Measurements from ENCODE around the gene PGS1.
A peak's percentile ranks its signal among the peaks of the same experiment; 100 is the strongest.

Gene PGS1

DNA sequence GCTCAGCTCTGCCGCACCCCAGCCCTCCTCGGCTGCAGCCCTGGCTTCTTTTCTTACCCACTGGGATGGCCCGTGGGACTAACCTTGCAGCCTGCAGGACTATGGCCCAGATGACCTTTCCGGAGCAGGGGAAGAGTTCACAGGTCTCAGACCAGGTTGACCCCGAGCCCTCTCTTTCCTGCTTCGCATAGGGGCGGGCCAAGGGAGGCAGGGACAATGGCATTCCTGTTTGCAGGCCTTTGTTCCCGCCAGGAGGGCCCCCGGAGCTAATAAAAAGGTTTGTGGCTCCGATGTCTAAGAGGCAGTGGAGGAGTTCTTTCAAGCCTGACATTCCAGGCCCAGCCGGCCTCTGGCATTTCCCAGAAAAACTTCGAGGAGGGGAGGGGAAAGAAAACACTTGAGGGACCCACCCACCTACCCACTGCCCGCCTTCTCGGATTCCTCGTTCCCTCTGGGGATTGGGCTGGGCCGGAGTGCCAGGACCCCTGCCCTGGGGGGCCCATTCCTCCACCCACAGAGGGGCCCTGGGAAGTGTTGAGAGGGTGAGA is 12.8 kb upstream of the PGS1 start:
- no peak for DNase-seq

DNA sequence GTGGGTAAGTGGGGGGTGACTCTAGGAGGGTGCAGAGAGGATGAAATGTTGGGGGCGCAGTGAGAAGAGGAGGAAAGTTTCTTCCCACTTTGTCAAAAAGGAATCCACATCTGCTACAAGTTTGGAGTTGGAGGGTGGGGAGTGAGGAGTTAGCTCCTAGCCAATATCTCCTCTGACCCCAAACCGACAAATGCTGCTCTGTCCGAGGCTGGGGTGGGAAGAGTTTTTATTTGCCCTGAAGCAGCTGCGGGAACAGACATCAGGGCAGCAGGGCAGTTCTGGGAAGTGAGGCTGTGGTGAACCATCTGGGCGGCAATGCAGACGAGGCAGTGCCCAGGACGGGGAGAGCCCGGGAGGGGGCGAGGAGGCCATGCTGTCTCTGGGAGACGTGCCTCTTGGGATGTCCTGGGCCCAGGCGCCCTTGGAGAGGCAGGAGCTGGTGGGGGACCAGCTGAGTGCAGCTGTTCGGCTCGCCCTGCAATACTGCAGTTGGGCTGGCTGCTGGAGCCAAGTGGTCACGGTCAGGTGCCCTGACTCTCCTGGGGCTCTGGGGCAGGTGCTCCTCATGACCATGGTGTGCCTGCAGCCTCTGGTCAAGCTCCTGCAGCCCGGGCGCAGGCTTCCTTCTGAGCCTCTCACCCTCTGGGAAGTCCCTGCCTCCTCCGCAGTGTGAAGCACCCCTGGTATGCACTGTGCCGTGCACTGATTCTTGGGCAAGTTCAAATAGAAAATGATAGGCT is 12.2 kb upstream of the PGS1 start:
- DNase-seq, result no peak

DNA sequence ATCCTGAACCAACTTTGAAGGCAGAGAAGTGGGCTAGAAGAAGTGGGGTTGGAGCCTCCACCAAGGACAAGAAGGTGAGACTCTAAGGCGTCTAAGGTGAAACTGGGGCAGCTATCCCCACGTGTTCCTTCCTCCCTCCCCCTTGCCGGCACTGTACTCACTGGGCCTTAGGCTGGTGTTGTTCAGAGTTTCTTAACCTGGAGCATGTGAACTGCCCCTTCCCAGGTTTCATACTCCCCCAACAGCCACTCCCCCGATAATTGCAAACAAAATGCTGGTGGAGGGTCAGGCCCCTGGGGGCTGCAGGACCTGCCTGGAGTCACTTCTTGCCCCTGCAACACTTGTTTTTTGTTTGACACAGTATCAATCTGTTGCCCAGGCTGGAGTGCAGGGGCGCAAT is 11.3 kb upstream of the PGS1 start:
- no peak for DNase-seq

DNA sequence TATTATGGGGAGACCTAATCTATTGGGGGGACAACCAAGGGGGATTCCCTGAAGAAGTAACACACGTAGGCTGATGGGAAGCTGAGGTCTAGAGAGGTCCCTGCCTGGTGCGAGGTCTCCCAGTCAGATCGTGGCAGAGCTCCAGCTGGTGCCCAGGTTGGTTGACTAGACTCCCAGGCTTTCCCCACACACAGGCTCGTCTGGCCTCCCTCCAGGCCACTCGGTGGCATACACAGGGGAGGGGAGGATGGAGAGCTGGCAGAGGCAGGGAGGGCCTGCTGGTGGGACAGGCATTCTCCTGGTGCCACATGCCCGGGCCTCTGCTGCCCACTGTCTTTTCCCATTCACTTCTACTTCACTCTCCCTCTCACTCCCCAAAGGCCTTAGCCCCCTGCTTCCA is 10.1 kb upstream of the PGS1 start:
- no peak for DNase-seq

DNA sequence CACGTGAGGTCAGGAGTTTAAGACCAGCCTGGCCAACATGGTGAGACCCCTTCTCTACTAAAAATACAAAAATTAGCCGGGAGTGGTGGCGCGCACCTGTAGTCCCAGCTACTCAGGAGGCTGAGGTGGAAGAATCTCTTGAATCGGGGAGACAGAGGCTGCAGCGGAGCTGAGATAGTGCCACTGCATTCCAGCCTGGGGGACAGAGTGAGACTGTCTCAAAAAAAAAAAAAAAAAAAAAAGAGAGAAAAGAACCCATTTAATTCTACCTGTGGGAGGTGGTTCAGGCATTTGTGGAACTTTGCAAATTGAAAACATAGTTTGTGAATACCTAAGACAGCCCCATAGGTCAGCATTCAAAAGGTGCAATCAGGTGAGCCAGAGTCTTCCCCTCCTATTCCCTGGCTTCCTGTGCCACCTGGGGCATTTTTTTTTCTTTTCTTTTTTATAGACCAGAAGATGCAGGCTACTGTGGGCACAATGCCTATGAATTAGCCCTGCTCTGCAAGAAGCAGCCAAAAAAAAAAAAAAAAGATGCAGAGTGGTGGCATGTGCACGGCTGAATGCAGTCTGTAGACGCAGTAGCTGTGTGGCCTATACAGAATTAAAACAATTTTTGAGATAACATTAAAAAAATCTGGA is 9.5 kb upstream of the PGS1 start:
- DNase-seq, result no peak

DNA sequence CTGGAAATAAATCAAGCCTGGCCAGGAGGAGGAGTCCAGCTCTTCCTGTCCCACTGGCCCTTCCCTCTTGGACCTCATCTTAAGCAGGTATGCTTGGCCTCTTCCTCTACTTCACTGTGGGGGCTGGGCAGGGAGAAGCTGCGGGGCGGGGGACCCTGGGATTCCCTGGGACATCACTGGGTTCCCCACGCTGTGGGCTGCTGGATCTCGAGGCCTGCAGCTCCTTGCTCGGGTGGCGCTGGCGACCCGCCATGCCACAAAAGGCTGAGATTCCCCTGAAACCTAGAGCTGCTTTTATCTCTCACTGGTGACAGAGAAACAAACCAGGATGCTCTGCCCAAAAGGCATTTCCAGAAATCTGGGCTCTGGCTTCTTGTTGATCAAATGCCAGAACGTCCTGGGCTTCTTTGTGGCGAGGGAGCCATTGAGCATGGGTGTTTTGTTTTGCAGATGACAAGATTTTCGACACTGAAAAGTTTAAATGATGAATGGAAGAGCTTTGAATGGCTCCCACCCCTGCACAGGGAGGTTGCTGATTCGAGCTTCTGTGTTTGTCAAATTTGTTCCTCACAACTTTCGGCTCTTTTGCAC is 8.6 kb upstream of the PGS1 start:
- DNase-seq, result no peak

DNA sequence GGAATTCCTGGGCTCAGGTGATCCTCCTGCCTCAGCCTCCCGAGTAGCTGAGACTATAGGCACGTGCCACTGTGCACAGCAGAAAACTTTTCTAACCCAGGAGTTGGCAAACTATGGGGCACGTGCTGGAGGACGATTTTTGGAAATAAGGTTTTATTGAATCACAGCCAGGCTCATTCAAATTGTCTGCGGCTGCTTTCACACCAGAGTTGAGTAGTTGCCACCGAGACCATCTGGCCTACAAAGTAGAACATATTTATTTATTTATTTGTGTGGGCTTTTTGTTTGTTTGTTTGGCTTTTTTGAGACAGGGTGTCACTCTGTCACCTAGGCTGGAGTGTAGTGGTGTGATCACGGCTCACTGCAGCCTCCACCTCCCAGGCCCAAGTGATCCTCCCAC is 7.4 kb upstream of the PGS1 start:
- peak; percentile 41 for DNase-seq

DNA sequence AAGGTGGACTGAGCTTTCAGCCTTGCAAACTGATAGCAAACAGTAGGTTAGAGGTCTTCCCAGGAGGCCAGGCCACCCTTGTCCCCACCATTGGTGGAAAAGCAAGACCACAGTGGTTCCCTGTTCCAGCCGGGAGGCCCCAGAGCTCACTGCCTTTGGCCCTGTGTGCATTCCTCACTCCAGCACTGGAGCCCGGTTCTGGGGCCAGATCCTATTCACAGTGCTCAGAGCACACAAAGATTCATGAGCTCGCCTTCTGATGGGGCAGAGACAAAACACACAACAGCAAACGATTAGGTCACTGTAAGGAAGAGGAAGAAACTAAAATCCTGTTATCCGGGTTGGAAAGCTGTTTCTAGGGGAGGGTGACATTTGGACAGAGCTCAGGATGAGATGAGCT is 5.6 kb upstream of the PGS1 start:
- no peak for DNase-seq

DNA sequence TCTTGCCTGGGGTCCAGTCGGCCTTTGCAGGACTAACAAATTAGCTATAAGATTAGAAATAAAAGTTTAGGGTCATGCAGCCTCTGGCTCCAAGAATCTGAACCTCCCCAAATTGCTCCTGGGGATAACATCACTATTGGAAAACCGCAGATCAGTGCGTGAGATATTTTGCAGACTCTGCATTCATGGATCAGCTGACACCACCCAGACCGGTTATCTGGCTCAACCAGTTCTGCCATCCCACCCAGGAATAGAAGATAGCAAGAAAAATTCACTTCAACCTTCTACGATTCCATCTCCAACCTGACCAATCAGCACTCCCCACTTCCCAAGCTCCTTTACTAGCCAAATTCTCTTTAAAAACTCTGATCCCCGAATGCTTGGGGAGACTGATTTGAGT is 4.3 kb upstream of the PGS1 start:
- DNase-seq, result no peak

DNA sequence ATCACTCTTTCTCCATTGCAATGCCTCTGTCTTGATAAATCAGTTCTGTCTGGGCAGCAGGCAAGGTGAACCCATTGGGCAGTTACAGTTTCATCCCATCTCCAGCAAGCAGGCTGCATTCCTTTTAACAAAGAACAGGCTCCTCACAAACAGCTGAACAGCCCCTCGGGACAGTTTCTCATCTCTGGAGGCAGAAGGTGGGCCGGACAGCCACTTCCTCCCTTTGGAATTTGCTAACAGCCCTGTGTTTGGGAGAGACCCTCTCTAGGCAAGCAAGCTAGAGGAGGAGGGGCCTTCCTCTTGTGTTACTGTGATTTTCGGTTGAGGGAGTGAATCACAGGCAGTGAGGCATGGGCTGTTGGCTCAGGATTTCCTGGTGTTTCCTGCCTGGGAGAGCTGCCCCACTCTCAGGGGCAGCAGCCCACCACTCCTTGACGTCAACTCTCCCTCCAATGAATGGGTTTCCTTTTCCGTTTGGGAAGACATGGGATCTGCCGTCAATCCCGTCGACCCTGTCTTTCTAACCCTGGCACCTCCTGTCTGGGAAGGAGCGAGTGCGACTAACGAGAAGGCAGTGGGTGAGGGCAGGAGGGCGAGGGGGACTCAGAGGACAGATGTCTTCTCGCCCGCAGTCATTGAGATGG is 3.7 kb upstream of the PGS1 start:
- no peak for DNase-seq

DNA sequence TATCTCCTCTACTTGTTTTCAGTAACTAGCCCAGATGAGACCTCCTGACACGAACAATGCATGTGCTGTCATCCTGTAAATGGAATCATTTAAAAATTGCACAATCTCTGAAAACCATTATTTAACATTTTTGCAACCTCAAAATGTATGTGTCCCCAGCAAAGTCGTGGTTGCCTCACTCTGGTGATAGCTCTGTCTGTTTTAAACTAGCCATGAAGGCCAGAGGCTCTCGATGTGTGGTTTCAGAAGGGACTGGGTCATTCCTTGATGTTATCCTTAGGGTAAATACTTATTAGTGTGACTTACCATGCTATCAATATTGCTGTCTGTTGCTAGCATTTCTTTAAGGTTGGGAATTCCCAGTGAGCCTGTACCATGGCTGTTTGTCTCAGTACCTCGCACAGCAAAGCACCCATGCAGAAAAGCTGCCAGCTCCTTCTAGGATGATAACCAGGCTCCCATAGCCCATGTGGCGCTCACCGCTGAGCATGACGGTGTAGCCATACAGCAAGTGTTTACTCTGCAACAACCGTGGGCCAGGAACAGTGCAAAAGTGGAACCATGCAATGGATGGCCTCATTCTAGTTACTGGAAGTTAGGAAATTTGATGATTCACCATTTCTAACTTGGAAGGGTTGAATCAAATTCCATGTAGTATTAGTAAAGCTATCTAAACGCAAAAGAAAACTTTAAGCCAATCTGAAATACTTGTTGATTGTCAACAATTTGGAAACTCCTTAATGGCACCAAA is 2.9 kb upstream of the PGS1 start:
- no peak for DNase-seq

DNA sequence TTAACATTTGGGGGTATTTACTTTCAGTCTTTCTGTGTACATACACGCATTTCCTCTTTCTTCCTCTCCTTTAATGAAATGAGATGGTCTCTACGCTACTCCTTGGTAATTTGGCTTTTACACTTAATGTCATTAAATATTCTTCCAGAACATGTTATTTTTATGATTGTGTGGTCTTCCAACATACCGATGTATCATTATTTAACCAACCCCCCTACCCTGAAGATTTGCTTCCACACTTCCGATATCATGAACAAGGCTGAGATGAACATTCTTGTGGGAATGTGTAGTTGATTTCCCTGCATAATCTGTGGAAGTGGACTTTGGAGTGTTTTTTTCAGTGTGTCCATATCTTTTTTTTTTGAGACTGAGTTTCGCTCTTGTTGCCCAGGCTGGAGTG is 2.3 kb upstream of the PGS1 start:
- no peak for DNase-seq

DNA sequence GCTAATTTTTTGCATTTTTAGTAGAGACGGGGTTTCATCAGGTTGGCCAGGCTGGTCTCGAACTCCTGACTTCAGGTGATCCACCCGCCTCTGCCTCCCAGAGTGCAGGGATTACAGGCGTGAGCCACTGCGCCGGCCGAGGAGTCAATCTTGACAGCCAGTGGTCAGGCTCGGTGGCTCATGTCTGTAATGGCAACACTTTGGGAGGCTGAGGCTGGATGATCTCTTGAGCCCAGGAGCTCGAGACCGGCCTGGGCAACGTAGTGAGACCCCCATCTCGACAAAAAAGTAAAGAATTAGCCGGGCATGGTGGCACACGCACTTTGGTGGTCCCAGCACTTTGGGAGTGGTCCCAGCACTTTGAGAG is 608 bp upstream of the PGS1 start:
- DNase-seq, result no peak

DNA sequence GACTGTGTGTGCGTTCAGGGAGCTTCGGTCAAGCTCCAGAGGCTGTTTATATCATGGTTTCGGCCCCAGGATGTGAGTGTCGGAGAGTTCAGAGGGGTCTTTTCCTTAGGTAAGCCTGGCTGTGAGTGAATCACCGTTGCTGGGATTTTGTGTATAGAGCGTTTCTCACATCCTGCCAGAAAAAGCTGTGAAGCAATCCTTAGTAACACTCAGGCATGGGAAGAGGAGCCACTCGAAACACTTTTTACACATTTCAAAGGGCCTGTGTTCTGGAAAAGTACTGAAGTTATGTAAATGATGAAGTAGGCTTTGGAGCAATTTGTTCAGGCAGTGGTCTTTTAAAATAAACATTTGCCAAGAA is 662 bp downstream of the PGS1 start:
- no peak for DNase-seq

DNA sequence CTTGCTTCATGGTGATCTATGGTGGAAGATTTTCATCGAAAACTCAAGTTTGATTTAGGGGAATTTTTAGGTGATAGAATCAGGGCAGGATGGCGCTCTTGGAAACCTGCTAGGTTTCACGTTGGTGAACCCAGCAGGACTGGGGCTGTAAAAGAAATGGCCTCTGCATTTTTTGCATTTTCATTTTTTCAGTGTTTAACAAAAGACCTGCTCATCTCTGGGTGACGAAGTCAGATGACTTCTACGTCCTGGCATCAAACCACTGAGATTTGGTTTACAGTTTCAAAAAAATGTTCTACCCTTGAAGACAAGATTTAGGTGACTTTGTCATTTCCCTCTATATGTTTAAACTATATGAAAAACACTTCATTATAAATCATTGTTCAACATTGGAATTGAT is 1.9 kb downstream of the PGS1 start:
- DNase-seq, result no peak

DNA sequence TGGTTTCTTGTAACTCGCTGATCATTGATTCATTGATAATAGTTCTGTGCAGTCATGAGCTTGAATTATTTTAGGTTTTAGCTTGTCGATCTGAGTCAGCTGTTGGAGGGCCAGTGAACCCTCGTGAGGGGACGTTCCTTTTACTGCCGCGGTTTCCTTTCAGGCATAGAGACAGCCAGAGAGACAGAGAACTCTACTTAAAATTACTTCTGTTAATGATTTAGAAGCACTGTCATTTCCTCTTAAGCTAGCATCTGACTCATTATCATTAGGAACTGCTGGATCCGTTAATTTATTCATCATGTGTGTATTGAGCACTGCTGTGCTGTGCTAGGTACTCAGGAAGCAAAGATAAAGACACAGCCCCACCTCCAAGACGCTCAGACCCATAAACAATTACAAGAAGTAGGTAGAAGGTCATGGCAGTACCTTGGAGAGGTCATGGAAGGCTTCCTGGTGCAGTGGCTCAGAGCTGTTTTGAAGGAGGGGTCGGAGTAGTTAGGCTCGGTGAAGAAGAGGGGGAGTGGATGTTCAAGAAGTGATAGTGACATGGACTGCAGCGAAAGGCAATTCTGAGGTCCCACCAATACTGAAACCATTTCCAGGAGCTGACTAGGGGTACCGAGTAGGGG is 3.3 kb downstream of the PGS1 start:
- DNase-seq, result no peak

DNA sequence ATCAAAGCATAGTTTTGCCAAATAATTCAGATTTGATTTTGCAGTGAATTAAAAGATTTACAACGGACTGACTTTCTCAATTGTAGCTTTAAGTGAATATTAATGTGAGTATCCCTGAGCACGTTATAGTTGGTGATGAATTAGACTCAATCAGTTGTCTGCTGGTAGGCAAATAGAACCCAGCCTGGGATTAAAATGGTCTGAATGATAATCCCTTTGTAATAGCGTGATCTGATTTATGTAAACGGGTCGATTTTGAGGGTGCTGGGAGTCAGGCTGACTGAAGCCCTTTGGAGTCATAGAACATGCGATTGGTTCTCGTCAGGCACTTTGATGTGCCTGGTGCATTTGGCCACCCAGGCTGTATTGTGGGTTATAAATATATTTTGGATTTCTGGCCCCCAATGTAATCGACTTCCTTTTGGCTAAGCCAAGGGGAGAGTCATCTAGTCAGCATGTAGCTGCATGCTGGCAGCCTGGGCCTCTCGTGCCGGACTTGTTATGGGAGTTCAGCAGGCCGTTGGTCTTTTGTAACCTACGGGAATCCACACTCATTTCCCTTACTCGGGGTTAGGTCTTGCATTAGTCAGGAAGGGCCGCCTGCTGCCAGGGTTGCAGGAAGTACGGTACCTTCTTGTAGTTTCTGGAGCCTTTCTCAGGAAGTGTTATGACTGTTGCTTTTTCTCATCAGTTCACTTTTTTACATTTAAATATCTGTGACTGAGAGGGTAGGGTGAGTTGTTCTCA is 5.4 kb downstream of the PGS1 start:
- DNase-seq, result no peak

DNA sequence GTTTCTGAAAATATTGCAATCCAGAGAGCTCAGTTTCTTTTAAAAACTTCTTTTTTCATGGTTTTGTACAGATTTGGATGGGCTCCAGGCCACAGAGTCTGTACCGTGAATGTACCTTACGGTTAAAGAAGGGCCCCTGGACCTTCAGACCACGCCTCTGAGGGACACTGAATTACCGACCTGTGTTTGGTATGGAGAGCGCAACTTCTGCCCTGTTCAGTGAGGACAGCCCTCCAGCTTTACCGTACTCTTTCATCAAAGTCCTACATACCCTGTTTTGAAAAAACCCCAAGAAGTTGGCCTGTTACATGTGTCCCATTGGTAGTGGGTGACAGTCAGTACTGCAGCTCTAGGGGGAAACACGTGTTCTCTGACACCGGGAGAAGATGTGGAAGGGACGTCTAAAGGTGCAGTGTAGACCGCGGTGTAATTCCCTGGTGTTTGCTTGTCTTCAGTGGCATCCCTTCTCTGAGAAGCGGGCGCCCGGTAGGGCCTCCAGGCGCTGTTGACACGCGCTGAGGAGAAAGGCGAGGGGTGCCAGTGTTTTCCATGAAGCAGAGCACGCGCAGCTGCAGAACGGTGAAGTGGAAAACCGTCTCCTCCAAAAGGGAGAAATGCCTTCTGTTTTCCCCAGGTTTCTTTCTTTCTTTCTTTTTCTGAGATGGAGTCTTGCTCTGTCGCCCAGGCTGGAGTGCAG is 6.2 kb downstream of the PGS1 start:
- DNase-seq, result no peak

DNA sequence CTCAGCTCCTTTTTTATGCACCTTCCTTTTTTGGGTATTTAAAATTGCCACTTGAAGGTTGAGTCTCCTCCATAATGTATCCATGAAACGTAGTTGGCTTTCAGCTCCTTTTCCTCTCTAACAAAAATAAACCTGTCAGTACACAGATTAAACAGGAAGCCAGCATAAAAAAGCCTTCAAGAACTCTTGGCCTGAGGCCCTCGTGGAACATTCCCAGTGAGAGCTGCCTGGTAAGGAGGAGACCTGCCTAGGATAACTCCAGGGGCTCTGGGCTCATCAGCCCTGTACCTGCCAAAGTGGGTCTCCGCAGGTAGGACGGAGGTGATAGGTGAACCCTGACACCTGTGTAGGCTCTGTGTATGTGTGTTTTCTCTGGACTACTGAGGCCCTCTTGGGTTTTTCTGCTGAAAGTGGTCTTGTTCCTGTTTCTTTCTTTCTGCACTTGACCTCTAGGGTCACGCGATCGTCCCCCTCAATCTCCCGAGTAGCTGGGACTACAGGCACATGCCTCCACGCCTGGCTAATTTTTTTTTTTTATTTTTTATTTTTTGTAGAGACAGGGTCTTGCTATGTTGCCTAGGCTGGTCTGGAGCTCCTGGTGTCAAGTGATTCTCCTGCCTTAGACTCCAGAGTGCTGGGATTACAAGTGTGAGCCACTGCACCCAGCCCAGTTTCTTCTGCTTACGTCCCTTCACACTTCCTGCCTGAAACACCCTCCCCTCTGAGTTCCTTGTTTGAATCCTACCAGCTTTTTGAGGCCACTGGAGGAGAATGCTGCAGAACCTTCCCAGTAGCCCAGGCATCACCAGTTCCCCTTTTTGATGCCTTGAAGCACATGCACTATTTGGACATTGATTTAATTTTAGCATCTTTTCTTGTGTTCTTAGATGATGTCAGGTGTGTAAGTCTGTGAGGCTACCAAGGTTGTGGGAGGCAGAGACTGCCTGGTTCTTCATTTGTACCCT is 9.8 kb downstream of the PGS1 start:
- DNase-seq, result no peak

Measured in NCI-H446 treated with DMSO at 0.1 percent for 48 hours (cell line).